ENCODE data around the gene C1orf226. TPM values are rescaled to one million over a fixed set of nuclear protein-coding genes. Genes with fewer than 3 reads are reported as not detected.

Gene C1orf226
- polyA plus RNA-seq, 1 donor: 17.1 TPM

DNA sequence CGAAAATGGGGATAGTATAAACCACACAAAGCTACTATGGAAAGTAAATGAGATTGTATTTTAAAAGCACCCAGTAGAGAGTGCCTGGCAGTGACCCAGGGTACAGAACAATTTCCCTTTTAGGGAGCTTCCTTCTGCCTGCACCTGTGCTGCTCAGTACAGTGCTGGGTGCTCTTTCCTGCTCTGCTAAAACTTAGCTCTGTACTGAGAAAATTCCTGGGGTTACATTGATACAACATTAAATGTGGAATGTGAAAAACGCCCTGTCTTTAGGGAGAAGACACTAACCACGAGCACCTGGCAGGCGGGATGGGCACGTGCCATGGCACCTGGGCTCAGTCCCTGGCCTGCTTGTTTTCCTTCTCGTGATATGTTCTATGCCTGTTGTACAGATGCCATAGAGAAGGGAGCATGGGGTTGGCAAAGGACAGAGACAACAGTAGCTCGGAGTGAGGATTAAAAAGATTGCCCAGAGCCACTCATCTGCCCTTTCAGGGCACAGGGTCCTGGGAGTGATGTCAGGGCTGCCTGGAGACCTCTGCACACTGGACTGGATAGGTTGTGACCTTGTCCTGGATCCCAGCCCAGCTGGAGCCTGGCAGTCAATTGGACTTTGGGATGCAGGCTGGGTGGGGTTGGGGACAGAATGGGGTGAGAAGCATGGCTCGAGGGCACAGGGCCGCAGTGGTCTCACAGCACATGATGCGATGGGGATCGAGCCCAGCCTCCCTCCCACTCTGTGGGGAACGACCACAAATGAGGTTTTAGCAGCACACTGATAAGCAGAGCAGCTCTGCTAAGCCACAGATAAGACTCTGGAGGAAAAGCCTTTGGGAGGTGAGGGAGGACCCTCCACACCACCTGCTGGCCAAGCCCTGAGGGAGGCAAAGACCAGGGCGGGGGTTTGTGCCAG, 9.1 kb upstream of the C1orf226 start:
- no peaks in the 10 kb centered on the region for H3K27me3 ChIP-seq (ENCODE audit: control insufficient read depth, insufficient read depth, low read length)
- no peaks in the 10 kb centered on the region for H3K4me1 ChIP-seq (ENCODE audit: control insufficient read depth, insufficient read depth, low read length)
- DNase-seq: no peak
- no peak overlapping the region for H3K27ac ChIP-seq (ENCODE audit: low read length)
- H3K36me3 ChIP-seq (ENCODE audit: control insufficient read depth, insufficient read depth, low read length): no peaks in the 10 kb centered on the region
- no peaks in the 10 kb centered on the region for H3K9me3 ChIP-seq (ENCODE audit: control insufficient read depth, low read depth, low read length)
- no peak overlapping the region for H3K4me3 ChIP-seq (ENCODE audit: low read length)
- WGBS (ENCODE audit: insufficient coverage, low lambda C conversion rate): no CpG with 5 or more reads among the region's 13 CpGs

DNA sequence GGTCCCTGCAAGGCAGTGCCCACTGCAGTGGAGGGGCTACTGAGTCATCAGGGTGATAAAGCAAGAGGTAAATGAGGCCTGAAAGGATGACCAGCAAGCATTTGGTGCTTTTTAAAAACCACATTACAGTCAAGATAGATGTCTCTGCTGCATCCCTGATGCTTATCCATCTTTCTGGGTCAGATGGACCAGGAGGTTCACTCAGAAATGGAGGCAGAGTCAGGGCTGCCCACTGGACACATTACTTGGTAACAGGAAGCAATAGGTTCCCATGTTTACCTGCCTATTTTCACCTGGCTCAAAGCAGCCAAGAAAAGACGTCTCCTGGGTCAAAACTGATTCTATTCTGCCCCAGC, 8.5 kb upstream of the C1orf226 start:
- no peak overlapping the region for H3K27ac ChIP-seq (ENCODE audit: low read length)
- no peaks in the 10 kb centered on the region for H3K27me3 ChIP-seq (ENCODE audit: control insufficient read depth, insufficient read depth, low read length)
- no peaks in the 10 kb centered on the region for H3K9me3 ChIP-seq (ENCODE audit: control insufficient read depth, low read depth, low read length)
- no peaks in the 10 kb centered on the region for H3K4me1 ChIP-seq (ENCODE audit: control insufficient read depth, insufficient read depth, low read length)
- no peak overlapping the region for H3K4me3 ChIP-seq (ENCODE audit: low read length)
- no peak for DNase-seq
- no CpG with 5 or more reads among the region's 1 CpG for WGBS (ENCODE audit: insufficient coverage, low lambda C conversion rate)
- no peaks in the 10 kb centered on the region for H3K36me3 ChIP-seq (ENCODE audit: control insufficient read depth, insufficient read depth, low read length)

DNA sequence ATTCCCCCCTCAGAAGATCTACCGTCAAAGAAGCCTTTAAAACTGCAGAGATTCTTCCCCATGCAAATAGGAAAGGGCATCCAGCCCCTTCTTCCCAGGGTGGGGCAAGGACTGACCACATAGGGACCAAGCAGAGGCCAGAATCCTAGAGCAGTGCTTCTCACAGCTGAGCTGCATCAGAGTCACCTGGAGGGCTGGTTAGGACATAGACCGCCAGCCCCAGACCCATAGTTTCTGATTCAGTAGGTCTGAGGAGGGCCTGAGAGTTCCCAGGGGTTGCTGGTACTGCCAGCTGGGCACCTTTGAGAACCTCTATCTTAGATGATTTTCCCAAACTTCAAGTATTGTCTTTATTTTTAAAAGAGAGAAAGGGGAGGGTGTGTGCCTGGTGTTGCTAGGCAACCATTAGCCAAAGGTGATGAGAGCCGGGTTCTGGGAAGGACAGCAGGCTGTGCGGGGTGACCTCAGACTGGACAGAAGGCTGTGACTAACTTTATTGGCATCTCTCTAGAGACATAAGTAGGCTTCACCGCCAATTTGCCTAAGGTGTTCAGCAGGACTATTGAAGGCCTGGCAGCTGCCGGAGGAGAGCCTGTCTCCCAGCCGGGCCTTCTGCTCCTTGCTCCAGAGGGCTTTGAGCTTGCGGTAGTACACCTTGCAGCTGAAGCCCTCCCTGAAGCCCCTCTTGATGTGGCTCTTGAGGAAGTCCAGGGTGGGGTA, 7.8 kb upstream of the C1orf226 start:
- no peak for DNase-seq
- H3K4me3 ChIP-seq (ENCODE audit: low read length): no peak overlapping the region
- no peak overlapping the region for H3K27ac ChIP-seq (ENCODE audit: low read length)

DNA sequence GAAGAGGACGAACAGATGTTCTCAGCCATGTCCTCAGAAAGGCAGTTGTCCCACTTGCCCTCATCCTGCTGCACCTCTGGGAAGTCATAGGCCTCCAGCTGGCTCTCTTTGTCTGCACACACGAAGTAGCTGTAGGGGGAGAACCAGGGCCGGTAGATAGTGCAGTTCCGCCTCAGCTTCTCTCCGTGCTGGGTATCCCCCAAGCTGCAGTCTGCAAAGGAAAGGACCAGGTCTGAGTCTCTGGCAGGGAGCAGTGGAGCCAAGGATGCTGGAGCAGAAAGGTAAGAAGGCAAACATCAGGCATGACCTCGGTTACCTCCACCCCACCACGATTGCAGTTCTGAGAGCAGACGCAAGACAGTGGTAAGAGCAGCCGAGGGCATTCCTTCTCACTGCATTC, 7.1 kb upstream of the C1orf226 start:
- H3K9me3 ChIP-seq (ENCODE audit: control insufficient read depth, low read depth, low read length): no peaks in the 10 kb centered on the region
- H3K27ac ChIP-seq (ENCODE audit: low read length): no peak overlapping the region
- WGBS (ENCODE audit: insufficient coverage, low lambda C conversion rate): no CpG with 5 or more reads among the region's 9 CpGs
- H3K36me3 ChIP-seq (ENCODE audit: control insufficient read depth, insufficient read depth, low read length): no peaks in the 10 kb centered on the region
- no peak for DNase-seq
- no peaks in the 10 kb centered on the region for H3K27me3 ChIP-seq (ENCODE audit: control insufficient read depth, insufficient read depth, low read length)
- H3K4me1 ChIP-seq (ENCODE audit: control insufficient read depth, insufficient read depth, low read length): no peaks in the 10 kb centered on the region
- H3K4me3 ChIP-seq (ENCODE audit: low read length): no peak overlapping the region

More for the DNA sequence above, 7.8 kb upstream of the C1orf226 start:
- H3K27me3 ChIP-seq (ENCODE audit: control insufficient read depth, insufficient read depth, low read length): no peaks in the 10 kb centered on the region
- WGBS (ENCODE audit: insufficient coverage, low lambda C conversion rate): no CpG with 5 or more reads among the region's 8 CpGs
- no peaks in the 10 kb centered on the region for H3K4me1 ChIP-seq (ENCODE audit: control insufficient read depth, insufficient read depth, low read length)
- no peaks in the 10 kb centered on the region for H3K36me3 ChIP-seq (ENCODE audit: control insufficient read depth, insufficient read depth, low read length)
- no peaks in the 10 kb centered on the region for H3K9me3 ChIP-seq (ENCODE audit: control insufficient read depth, low read depth, low read length)

DNA sequence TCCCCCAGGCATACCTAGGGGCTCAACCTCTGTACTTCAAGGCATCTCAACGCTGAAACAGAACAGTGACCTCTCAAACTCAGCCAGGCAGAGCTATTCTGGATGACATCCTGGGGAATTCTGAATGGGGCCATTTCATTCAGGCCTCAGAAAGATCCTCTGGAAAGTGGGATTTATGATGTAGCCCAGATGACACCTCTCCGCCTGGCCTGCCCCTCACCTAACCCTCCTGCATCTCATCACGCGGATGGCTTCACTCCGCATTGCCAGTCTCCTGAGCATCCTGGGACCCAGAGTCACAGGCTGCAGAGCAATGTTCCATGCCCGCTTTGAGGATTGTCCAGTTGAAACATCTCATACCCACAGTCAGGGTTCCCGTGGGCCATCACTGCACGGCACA, 6.1 kb upstream of the C1orf226 start:
- Histone ChIP-seq H3K36me3 (ENCODE audit: control insufficient read depth, insufficient read depth, low read length) (no peaks in the 10 kb centered on the region), H3K27me3 (ENCODE audit: control insufficient read depth, insufficient read depth, low read length) (no peaks in the 10 kb centered on the region), H3K27ac (ENCODE audit: low read length) (no peak overlapping the region), H3K4me1 (ENCODE audit: control insufficient read depth, insufficient read depth, low read length) (peaks cover 1% of the 10 kb centered on the region), H3K9me3 (ENCODE audit: control insufficient read depth, low read depth, low read length) (no peaks in the 10 kb centered on the region), H3K4me3 (ENCODE audit: low read length) (no peak overlapping the region)
- no CpG with 5 or more reads among the region's 8 CpGs for WGBS (ENCODE audit: insufficient coverage, low lambda C conversion rate)
- no peak for DNase-seq

DNA sequence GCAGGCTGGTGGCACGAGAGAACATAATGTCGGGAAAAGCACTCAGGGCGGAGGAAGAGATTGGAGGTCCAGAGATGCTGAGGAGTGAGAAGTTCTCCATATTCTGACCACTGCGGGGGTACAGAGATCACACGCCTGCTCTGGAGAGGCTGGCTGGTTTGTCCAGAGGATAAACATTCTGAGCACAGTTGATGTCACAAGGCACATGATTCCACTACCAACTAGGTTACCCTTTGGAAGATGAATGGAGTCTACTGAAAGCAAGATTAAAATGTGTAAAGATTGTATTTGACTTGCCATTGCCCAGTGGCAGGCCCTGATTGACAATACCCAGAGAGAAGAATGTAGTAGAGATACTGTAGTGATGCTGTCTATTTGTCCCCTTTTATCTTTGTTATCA, 4.8 kb upstream of the C1orf226 start, which contains the start of gene SPATA46:
SPATA46 (minus strand) TSS at position 164 of the 400 bp plus-strand sequence; CDS start at position 100, 64 bp downstream.
- WGBS (ENCODE audit: insufficient coverage, low lambda C conversion rate): no CpG with 5 or more reads among the region's 5 CpGs
- DNase-seq: no peak
- no peaks in the 10 kb centered on the region for H3K36me3 ChIP-seq (ENCODE audit: control insufficient read depth, insufficient read depth, low read length)

DNA sequence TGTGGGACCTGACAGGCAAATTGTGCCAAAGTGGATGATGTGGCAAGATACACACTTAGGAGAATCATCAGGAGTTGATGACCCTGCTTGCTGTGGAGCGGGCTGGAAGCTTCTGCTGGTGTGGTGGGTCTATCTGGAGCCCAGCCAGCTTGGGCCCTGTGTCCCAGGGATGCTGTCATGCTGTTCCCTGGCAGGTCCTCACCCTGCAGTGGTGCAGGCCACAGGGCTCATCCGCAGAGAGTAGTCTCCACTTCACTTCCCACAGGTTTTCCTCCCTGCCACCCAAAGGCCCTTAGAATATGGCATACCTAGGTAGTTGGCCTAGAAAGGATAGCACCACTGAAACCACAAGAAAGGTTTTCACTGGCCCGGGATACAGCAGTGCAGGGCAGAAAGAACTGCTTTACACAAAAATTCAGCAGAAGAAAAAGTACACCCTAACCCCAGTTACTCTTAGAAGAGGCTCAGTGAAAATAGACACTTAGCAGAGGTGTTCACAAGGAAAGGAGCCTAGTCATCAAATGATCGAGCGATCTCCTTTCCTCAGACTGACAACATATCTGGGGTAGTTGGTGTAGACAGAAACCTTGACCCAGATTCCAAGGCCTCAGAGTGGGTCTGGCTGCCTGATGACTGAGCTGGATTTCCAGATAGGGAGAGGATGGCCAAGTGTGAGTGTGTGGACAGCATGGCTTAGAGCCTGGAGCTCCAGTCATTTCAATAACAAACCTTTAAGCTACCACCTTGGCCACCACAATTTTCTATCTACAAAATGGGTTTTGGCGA, 1.3 kb upstream of the C1orf226 start:
- H3K9me3 ChIP-seq (ENCODE audit: control insufficient read depth, low read depth, low read length): no peaks in the 10 kb centered on the region
- H3K4me3 ChIP-seq (ENCODE audit: low read length): no peak overlapping the region
- H3K4me1 ChIP-seq (ENCODE audit: control insufficient read depth, insufficient read depth, low read length): peaks cover 36% of the 10 kb centered on the region
- H3K27ac ChIP-seq (ENCODE audit: low read length): peak overlapping the region; percentile 77
- peaks cover 18% of the 10 kb centered on the region for H3K36me3 ChIP-seq (ENCODE audit: control insufficient read depth, insufficient read depth, low read length)
- DNase-seq: peak in 1 of 2 donors; percentile 42
- H3K27me3 ChIP-seq (ENCODE audit: control insufficient read depth, insufficient read depth, low read length): no peaks in the 10 kb centered on the region
- WGBS (ENCODE audit: insufficient coverage, low lambda C conversion rate): no CpG with 5 or more reads among the region's 6 CpGs

More for the DNA sequence above, 4.8 kb upstream of the C1orf226 start, which contains the start of gene SPATA46:
- Histone ChIP-seq H3K4me1 (ENCODE audit: control insufficient read depth, insufficient read depth, low read length) (peaks cover 11% of the 10 kb centered on the region), H3K9me3 (ENCODE audit: control insufficient read depth, low read depth, low read length) (no peaks in the 10 kb centered on the region), H3K27ac (ENCODE audit: low read length) (no peak within 1 kb of the TSS), H3K27me3 (ENCODE audit: control insufficient read depth, insufficient read depth, low read length) (no peaks in the 10 kb centered on the region), H3K4me3 (ENCODE audit: low read length) (no peak within 1 kb of the TSS)

DNA sequence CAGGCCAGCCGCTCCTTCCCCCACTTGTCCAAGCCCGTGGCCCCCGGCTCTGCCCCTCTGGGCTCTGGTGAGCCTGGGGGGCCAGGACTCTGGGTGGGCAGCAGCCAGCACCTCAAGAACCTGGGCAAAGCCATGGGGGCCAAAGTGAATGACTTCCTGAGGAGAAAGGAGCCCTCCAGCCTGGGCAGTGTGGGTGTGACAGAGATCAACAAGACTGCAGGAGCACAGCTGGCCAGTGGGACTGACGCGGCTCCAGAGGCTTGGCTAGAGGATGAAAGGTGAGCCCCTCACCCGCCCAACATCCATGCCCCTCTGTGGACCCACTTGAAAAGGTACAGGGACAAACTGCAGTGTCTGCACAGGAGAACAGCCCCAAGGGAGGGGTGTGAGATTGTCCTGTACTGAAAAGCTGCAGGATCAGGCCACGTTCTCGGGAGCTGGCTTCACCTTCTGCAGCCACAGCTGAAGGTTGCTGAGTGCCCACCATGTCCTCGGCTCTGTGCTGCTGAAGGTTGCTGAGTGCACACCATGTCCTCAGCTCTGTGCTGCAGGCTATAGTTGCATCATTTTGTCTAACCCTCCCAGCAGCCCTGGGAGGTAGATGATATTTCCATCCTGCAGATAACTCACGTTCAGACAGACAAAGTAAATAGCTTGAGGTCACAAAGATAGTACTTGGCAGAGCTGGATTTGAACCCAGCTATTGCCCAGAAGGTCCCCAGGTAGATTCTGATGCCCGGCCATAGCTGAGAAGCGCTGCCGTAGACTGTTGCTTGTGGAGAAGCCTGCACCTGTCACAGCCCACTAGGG, 618 bp downstream of the C1orf226 start:
- Histone ChIP-seq H3K36me3 (ENCODE audit: control insufficient read depth, insufficient read depth, low read length) (peaks cover 18% of the 10 kb centered on the region), H3K9me3 (ENCODE audit: control insufficient read depth, low read depth, low read length) (no peaks in the 10 kb centered on the region), H3K27me3 (ENCODE audit: control insufficient read depth, insufficient read depth, low read length) (no peaks in the 10 kb centered on the region), H3K4me1 (ENCODE audit: control insufficient read depth, insufficient read depth, low read length) (peaks cover 36% of the 10 kb centered on the region), H3K4me3 (ENCODE audit: low read length) (peak overlapping the region; percentile 22), H3K27ac (ENCODE audit: low read length) (peak overlapping the region; percentile 99)
- DNase-seq: peak in 1 of 2 donors; percentile 49
- 40% methylated on average over 1 of the region's 13 CpGs for WGBS (ENCODE audit: insufficient coverage, low lambda C conversion rate)

DNA sequence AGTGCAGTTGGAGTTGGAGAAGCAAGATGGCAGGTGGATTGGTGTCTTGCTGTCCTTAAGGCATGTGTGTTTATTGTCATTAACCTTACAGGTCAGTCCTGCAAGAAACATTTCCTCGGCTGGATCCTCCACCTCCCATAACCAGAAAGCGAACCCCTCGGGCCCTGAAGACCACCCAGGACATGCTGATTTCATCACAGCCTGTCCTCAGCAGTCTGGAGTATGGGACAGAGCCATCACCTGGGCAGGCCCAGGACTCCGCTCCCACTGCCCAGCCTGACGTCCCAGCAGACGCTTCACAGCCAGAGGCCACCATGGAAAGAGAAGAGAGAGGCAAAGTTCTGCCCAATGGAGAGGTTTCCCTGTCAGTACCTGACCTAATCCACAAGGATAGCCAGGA, 1.6 kb downstream of the C1orf226 start:
- peak overlapping the region; percentile 99 for H3K27ac ChIP-seq (ENCODE audit: low read length)
- WGBS (ENCODE audit: insufficient coverage, low lambda C conversion rate): no CpG with 5 or more reads among the region's 6 CpGs
- H3K27me3 ChIP-seq (ENCODE audit: control insufficient read depth, insufficient read depth, low read length): no peaks in the 10 kb centered on the region
- H3K4me1 ChIP-seq (ENCODE audit: control insufficient read depth, insufficient read depth, low read length): peaks cover 36% of the 10 kb centered on the region
- H3K4me3 ChIP-seq (ENCODE audit: low read length): no peak overlapping the region
- DNase-seq: no peak
- peaks cover 18% of the 10 kb centered on the region for H3K36me3 ChIP-seq (ENCODE audit: control insufficient read depth, insufficient read depth, low read length)
- no peaks in the 10 kb centered on the region for H3K9me3 ChIP-seq (ENCODE audit: control insufficient read depth, low read depth, low read length)
